ENCODE results near the gene LEMD1.
"Not testable (repeated sequence)": the region's sequence is repeated elsewhere in the genome, so short reads cannot be mapped to it uniquely, and the experiment has no call there.

The LEMD1 gene

GRCh38 chr1:205429762-205430695 is 8.2 kb upstream of the LEMD1 start:
- DNase-seq (ENCODE audit: low read depth in 2 of 2): no peak

- DNase-seq (ENCODE audit: low read depth in 2 of 2): no peak
Observed at GRCh38 chr1:205424901-205425600, 3.2 kb upstream of the LEMD1 start.

- no peak for DNase-seq (ENCODE audit: low read depth in 2 of 2)
Observed at GRCh38 chr1:205423814-205424399, 2.1 kb upstream of the LEMD1 start.

GRCh38 chr1:205422993-205423642 is 1.3 kb upstream of the LEMD1 start:
- DNase-seq (ENCODE audit: low read depth in 2 of 2): no peak

GRCh38 chr1:205420938-205421337 is 918 bp downstream of the LEMD1 start:
- DNase-seq (ENCODE audit: low read depth in 2 of 2): no peak

GRCh38 chr1:205417870-205418635 is 3.8 kb downstream of the LEMD1 start:
- DNase-seq (ENCODE audit: low read depth in 2 of 2): no peak

- no peak for DNase-seq (ENCODE audit: low read depth in 2 of 2)
Observed at GRCh38 chr1:205416322-205416721, 5.5 kb downstream of the LEMD1 start.

- no peak for DNase-seq (ENCODE audit: low read depth in 2 of 2)
Observed at GRCh38 chr1:205410581-205411298, 11.1 kb downstream of the LEMD1 start.

GRCh38 chr1:205407970-205408369 is 13.9 kb downstream of the LEMD1 start:
- DNase-seq (ENCODE audit: low read depth in 2 of 2): no peak

GRCh38 chr1:205406252-205406651 is 15.6 kb downstream of the LEMD1 start:
- not testable (repeated sequence) for DNase-seq (ENCODE audit: low read depth in 2 of 2)

- DNase-seq (ENCODE audit: low read depth in 2 of 2): not testable (repeated sequence)
Observed at GRCh38 chr1:205404484-205404883, 17.4 kb downstream of the LEMD1 start.

GRCh38 chr1:205398586-205398985 is 23.3 kb downstream of the LEMD1 start:
- no peak for DNase-seq (ENCODE audit: low read depth in 2 of 2)

- no peak for DNase-seq (ENCODE audit: low read depth in 2 of 2)
Observed at GRCh38 chr1:205396967-205397616, 24.8 kb downstream of the LEMD1 start.

- no peak for DNase-seq (ENCODE audit: low read depth in 2 of 2)
Observed at GRCh38 chr1:205395616-205396015, 26.2 kb downstream of the LEMD1 start.

GRCh38 chr1:205392650-205393049 is 29.2 kb downstream of the LEMD1 start:
- no peak for DNase-seq (ENCODE audit: low read depth in 2 of 2)

- DNase-seq (ENCODE audit: low read depth in 2 of 2): no peak
Observed at GRCh38 chr1:205391386-205391785, 30.5 kb downstream of the LEMD1 start.

- no peak for DNase-seq (ENCODE audit: low read depth in 2 of 2)
Observed at GRCh38 chr1:205387845-205388244, 34.0 kb downstream of the LEMD1 start.

GRCh38 chr1:205382990-205383389 is 38.9 kb downstream of the LEMD1 start:
- not testable (repeated sequence) for DNase-seq (ENCODE audit: low read depth in 2 of 2)

GRCh38 chr1:205382561-205382960 is 39.3 kb downstream of the LEMD1 start:
- no peak for DNase-seq (ENCODE audit: low read depth in 2 of 2)

- no peak for DNase-seq (ENCODE audit: low read depth in 2 of 2)
Observed at GRCh38 chr1:205381305-205381704, 40.6 kb downstream of the LEMD1 start.

Data from stimulated activated CD4-positive, alpha-beta T cell treated with anti-CD3 and anti-CD28 coated beads, Interleukin-12 subunit alpha, Interleukin-12 subunit beta, amount 100 ng/mL, for 24 hours (primary cell).